BLaER1 treated with 17β-estradiol and CSF1 and Interleukin-3, amounts not matched to agents 10 nM and 100 nM (cell line): ENCODE measurements around the gene KIR2DL3.
"Not testable (repeated sequence)": the region's sequence is repeated elsewhere in the genome, so short reads cannot be mapped to it uniquely, and the experiment has no call there.

ENCODE experiments used
- H3K27ac ChIP-seq, 11 experiments: shearing (Covaris generic); formaldehyde crosslinking; 2 replicates each; pipeline ENCODE4 v1.8.1; 2022
- H3K27me3 ChIP-seq, 11 experiments: shearing (Covaris generic); formaldehyde crosslinking; 2 replicates each; pipeline ENCODE4 v1.8.1; 2022
- H3K36me3 ChIP-seq, 11 experiments: shearing (Covaris generic); formaldehyde crosslinking; 2 replicates each; pipeline ENCODE4 v1.8.1; 2022
- H3K4me1 ChIP-seq, 10 experiments: shearing (Covaris generic); formaldehyde crosslinking; 2 replicates each; pipeline ENCODE4 v1.8.1; 2022
- H3K4me2 ChIP-seq, 11 experiments: shearing (Covaris generic); formaldehyde crosslinking; 2 replicates each; pipeline ENCODE4 v1.8.1; 2022
- H3K4me3 ChIP-seq, 10 experiments: shearing (Covaris generic); formaldehyde crosslinking; 2 replicates each; pipeline ENCODE4 v1.8.1; 2022
- H3K9ac ChIP-seq, 11 experiments: shearing (Covaris generic); formaldehyde crosslinking; 2 replicates each; pipeline ENCODE4 v1.8.1; 2022
- H3K9me3 ChIP-seq, 11 experiments: shearing (Covaris generic); formaldehyde crosslinking; replicated peaks in 1 of 11; 2 replicates each; pipeline ENCODE4 v1.8.1; 2022
- H4K20me1 ChIP-seq, 11 experiments: shearing (Covaris generic); formaldehyde crosslinking; 2 replicates each; pipeline ENCODE4 v1.8.1; 2022

Gene KIR2DL3

DNA sequence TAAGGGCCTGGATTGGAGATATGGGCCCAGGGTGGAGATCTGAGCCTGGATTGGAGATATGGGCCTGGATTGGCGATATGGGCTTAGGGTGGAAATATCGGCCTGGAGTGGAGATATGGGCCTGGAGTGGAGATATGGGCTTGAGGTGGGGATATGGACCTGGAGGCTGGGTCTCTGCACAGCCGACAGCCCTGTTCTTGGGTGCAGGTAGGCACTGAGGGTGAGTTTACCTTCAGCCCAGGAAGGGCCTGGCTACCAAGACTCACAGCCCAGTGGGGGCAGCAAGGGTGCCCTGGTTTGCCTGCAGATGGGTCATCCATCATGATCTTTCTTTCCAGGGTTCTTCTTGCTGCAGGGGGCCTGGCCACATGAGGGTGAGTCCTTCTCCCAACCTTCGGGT, 32.2 kb downstream of the KIR2DL3 start:
- not testable (repeated sequence) for H3K9ac ChIP-seq, H3K4me1 ChIP-seq
- peaks cover 0 to 21% (median 15%) of the 10 kb centered on the region in 11 experiments; a peak in 16 of 22 replicates for H3K9me3 ChIP-seq

DNA sequence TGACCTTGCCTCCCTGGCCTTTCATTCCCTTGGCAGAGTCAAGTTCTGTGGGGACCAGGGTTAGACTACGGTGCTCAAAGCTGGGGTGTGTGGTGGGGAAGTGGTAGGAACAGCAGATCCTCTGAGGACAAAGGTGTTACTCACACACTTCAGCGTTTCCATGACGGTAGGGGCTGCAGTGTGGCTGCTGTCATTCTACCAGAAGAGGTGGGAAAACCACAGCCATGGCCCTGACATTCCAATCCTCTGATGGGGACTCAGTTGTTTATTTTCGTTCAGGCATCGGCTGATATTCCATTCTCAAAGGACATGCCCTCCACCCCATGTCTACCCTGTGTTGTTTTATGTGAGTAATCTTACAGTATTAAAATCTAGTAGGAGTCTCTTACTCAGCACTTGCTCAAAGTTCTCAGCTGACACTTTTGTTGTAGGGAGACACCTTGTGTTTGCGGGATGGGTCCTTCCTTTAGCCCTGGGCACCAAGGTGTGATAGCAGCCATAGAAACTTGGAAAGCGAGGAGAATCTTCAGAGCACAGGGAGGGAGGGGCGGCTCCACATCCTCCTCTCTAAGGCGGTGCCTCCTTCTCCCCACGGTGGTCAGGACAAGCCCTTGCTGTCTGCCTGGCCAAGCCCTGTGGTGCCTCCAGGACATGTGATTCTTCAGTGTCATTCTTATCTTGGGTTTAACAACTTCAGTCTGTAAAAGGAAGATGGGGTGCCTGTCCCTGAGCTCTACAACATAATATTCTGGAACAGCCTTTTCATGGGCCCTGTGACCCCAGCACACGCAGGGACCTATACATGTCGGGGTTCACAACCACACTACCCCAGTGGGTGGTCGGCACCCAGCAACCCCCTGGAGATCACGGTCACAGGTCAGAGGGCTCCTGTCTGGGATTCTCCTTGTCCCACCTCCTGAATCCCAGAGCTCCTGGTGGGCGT, 33.0 kb downstream of the KIR2DL3 start:
- not testable (repeated sequence) for H3K27ac ChIP-seq, H3K4me2 ChIP-seq, H3K27me3 ChIP-seq, H3K36me3 ChIP-seq, H3K4me3 ChIP-seq, H3K4me1 ChIP-seq, H3K9ac ChIP-seq, H4K20me1 ChIP-seq
- peaks cover 0 to 13% (median 7%) of the 10 kb centered on the region in 11 experiments; a peak in 8 of 22 replicates for H3K9me3 ChIP-seq

More for the DNA sequence above, 32.2 kb downstream of the KIR2DL3 start:
- H3K4me3 ChIP-seq, H3K27ac ChIP-seq, H3K27me3 ChIP-seq, H3K36me3 ChIP-seq, H3K4me2 ChIP-seq, H4K20me1 ChIP-seq: not testable (repeated sequence)

DNA sequence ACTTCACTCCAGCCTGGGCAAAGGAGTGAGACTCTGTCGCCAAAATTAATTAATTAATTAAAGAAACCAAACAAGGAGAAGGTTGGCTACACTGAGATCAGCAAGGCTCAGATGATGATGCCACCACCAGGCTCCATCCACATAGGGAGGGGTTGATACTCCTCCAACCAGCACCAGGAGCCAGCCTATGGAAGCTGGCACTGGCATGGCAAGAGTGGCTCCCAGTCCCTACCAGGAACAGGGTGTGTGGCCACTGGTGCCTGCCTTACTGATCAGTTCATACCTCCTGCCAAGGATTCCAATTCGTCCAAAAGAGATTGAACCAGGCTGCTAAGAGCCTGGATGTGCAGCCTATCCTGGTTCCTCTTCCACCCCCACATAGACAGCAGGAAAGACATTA, 34.4 kb downstream of the KIR2DL3 start:
- not testable (repeated sequence) for H3K36me3 ChIP-seq, H4K20me1 ChIP-seq, H3K27me3 ChIP-seq, H3K4me1 ChIP-seq, H3K9ac ChIP-seq, H3K27ac ChIP-seq, H3K4me2 ChIP-seq, H3K4me3 ChIP-seq
- H3K9me3 ChIP-seq, result peaks cover 0 to 11% (median 6%) of the 10 kb centered on the region in 11 experiments; a peak in 3 of 22 replicates

GRCh38 chr19:54775095-54775815, 36.9 kb downstream of the KIR2DL3 start:
- H3K9ac ChIP-seq, H3K27me3 ChIP-seq, H3K36me3 ChIP-seq, H3K4me3 ChIP-seq, H3K9me3 ChIP-seq, H3K27ac ChIP-seq, H4K20me1 ChIP-seq, H3K4me1 ChIP-seq, H3K4me2 ChIP-seq: not testable (repeated sequence)

GRCh38 chr19:54775830-54776229, 37.5 kb downstream of the KIR2DL3 start:
- H3K9me3 ChIP-seq, result not testable (repeated sequence)

GRCh38 chr19:54777851-54778250, 39.5 kb downstream of the KIR2DL3 start:
- H3K9me3 ChIP-seq, result peaks cover 10 to 24% (median 14%) of the 10 kb centered on the region in 11 experiments; a peak in 20 of 22 replicates
- not testable (repeated sequence) for H3K9ac ChIP-seq, H3K4me1 ChIP-seq, H3K4me3 ChIP-seq, H3K36me3 ChIP-seq, H4K20me1 ChIP-seq, H3K4me2 ChIP-seq, H3K27me3 ChIP-seq, H3K27ac ChIP-seq

More at GRCh38 chr19:54775830-54776229, 37.5 kb downstream of the KIR2DL3 start:
- H3K9ac ChIP-seq, H3K27me3 ChIP-seq, H3K4me3 ChIP-seq, H4K20me1 ChIP-seq, H3K36me3 ChIP-seq, H3K27ac ChIP-seq, H3K4me1 ChIP-seq, H3K4me2 ChIP-seq: not testable (repeated sequence)

GRCh38 chr19:54778896-54779295, 40.6 kb downstream of the KIR2DL3 start:
- H3K4me1 ChIP-seq, H3K4me2 ChIP-seq, H3K27ac ChIP-seq, H3K27me3 ChIP-seq, H4K20me1 ChIP-seq, H3K9ac ChIP-seq, H3K4me3 ChIP-seq, H3K36me3 ChIP-seq: not testable (repeated sequence)
- H3K9me3 ChIP-seq, result peaks cover 10 to 31% (median 15%) of the 10 kb centered on the region in 11 experiments; a peak in 20 of 22 replicates

GRCh38 chr19:54782916-54783315, 44.6 kb downstream of the KIR2DL3 start:
- Histone ChIP-seq H3K4me1 (peaks cover 0 to 10% (median 2%) of the 10 kb centered on the region in 10 experiments; a peak in 10 of 20 replicates), H3K9me3 (peaks cover 10 to 29% (median 15%) of the 10 kb centered on the region in 11 experiments; a peak in 20 of 22 replicates)
- H3K4me3 ChIP-seq, H4K20me1 ChIP-seq, H3K4me2 ChIP-seq, H3K27me3 ChIP-seq, H3K27ac ChIP-seq, H3K9ac ChIP-seq, H3K36me3 ChIP-seq: not testable (repeated sequence)

- not testable (repeated sequence) for H3K27ac ChIP-seq, H3K36me3 ChIP-seq, H4K20me1 ChIP-seq, H3K4me3 ChIP-seq, H3K27me3 ChIP-seq, H3K9ac ChIP-seq, H3K4me2 ChIP-seq
- Histone ChIP-seq H3K9me3 (peaks cover 10 to 27% (median 15%) of the 10 kb centered on the region in 11 experiments; a peak in 20 of 22 replicates), H3K4me1 (peaks cover 0 to 17% (median 5%) of the 10 kb centered on the region in 10 experiments; a peak in 10 of 20 replicates)
These were observed 47.9 kb downstream of the KIR2DL3 start for GRCh38 chr19:54786091-54786723.

DNA sequence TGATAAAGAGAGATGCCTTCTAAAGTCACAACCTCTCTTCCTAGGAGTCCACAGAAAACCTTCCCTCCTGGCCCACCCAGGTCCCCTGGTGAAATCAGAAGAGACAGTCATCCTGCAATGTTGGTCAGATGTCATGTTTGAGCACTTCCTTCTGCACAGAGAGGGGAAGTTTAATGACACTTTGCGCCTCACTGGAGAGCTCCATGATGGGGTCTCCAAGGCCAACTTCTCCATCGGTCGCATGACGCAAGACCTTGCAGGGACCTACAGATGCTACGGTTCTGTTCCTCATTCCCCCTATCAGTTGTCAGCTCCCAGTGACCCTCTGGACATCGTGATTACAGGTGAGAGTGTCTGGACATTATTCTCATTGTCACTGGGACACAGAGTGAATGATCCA, 49.8 kb downstream of the KIR2DL3 start:
- Histone ChIP-seq H3K4me1 (peaks cover 0 to 30% (median 18%) of the 10 kb centered on the region in 10 experiments; a peak in 17 of 20 replicates), H3K4me2 (peak overlapping the region in 6 of 11 experiments; percentile 16 to 65 (median 56); a peak in 11 of 22 replicates)
- not testable (repeated sequence) for H3K27ac ChIP-seq, H3K9ac ChIP-seq, H4K20me1 ChIP-seq, H3K9me3 ChIP-seq, H3K27me3 ChIP-seq, H3K4me3 ChIP-seq, H3K36me3 ChIP-seq
